Thoracic aorta (tissue), 2 donors: ENCODE measurements around the gene SLC22A7. TPM values are rescaled to one million over a fixed set of nuclear protein-coding genes. Genes with fewer than 3 reads are reported as not detected.

Source experiments
- ATAC-seq: fragments of 150-250 bp; one replicate; pipeline ENCODE4 v1.8.0; 2017; ENCODE audit warnings: low read depth; ENCODE audit not compliant: insufficient number of reproducible peaks, low FRiP score
- DNase-seq: peaks from one replicate; pipeline ENCODE4 v3.0.0-alpha.2; 2020; ENCODE audit warnings: low spot score
- H3K27ac ChIP-seq, 2 donors: fragments of 200-600 bp; sonication (generic); 1 replicate in 1 of 2; 2 replicates in 1 of 2; pipeline ENCODE4 v1.5.1; 2016; ENCODE audit warnings: mild to moderate bottlenecking in 2 of 2, moderate library complexity in 2 of 2
- H3K27me3 ChIP-seq: fragments of 200-600 bp; sonication (generic); replicated peaks from 2 replicates; pipeline ENCODE4 v1.6.0; 2016; ENCODE audit warnings: mild to moderate bottlenecking; ENCODE audit not compliant: insufficient read depth
- H3K36me3 ChIP-seq: fragments of 200-600 bp; sonication (generic); one replicate; pipeline ENCODE4 v1.5.1; 2016
- H3K4me1 ChIP-seq, 2 donors: fragments of 200-600 bp; sonication (generic); 1 replicate in 1 of 2; 2 replicates in 1 of 2; pipeline versions ENCODE4 v1.5.1 to v1.6.0; 2016; ENCODE audit warnings: low read depth in 2 of 2, mild to moderate bottlenecking in 1 of 2; ENCODE audit not compliant: control insufficient read depth in 1 of 2
- H3K4me3 ChIP-seq: fragments of 200-600 bp; sonication (generic); 2 replicates; pipeline ENCODE4 v1.5.1; 2016; ENCODE audit warnings: mild to moderate bottlenecking
- H3K9me3 ChIP-seq: fragments of 200-600 bp; sonication (generic); 2 replicates; pipeline ENCODE4 v1.5.1; 2016
- total RNA-seq, 2 donors: library from RNA; depleted of rRNA; stranded (reverse); fragments of >200 nt; gene quantifications; one replicate each; pipeline versions ENCODE4 v1.1.0 to v1.2.3, GENCODE V29; 2016
- TF ChIP-seq, protein P1 (sequence below): fragments of 200-600 bp; sonication (generic); IDR thresholded peaks from one replicate; pipeline ENCODE4 v1.5.1; 2019; ENCODE audit warnings: antibody characterized with exemption

Gene SLC22A7
- total RNA-seq, 2 donors from 2014 or later, result not detected

DNA sequence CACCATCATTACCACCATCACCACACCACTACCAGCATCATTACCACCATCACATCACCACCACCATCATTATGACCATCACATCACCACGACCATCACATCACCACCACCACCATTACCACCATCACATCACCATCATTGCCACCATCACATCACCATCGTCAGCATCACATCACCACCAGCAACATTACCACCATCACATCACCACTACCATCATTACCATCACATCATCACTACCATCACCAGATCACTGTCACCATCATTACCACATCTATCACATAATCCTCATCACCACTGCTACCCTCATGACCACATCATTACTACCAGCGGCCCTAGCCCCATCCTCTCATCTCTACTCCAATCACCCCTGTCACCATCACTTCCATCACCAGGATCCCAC is 3.5 kb upstream of the SLC22A7 start:
- Histone ChIP-seq H3K9me3 (no peaks in the 10 kb centered on the region), H3K4me3 (no peak overlapping the region), H3K27ac (no peak overlapping the region), H3K36me3 (no peaks in the 10 kb centered on the region), H3K27me3 (no peaks in the 10 kb centered on the region), H3K4me1 (no peaks in the 10 kb centered on the region)
- no peak for ATAC-seq
- DNase-seq, result no peak
- TF ChIP-seq, protein P1, sequence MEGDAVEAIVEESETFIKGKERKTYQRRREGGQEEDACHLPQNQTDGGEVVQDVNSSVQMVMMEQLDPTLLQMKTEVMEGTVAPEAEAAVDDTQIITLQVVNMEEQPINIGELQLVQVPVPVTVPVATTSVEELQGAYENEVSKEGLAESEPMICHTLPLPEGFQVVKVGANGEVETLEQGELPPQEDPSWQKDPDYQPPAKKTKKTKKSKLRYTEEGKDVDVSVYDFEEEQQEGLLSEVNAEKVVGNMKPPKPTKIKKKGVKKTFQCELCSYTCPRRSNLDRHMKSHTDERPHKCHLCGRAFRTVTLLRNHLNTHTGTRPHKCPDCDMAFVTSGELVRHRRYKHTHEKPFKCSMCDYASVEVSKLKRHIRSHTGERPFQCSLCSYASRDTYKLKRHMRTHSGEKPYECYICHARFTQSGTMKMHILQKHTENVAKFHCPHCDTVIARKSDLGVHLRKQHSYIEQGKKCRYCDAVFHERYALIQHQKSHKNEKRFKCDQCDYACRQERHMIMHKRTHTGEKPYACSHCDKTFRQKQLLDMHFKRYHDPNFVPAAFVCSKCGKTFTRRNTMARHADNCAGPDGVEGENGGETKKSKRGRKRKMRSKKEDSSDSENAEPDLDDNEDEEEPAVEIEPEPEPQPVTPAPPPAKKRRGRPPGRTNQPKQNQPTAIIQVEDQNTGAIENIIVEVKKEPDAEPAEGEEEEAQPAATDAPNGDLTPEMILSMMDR, result no peak

DNA sequence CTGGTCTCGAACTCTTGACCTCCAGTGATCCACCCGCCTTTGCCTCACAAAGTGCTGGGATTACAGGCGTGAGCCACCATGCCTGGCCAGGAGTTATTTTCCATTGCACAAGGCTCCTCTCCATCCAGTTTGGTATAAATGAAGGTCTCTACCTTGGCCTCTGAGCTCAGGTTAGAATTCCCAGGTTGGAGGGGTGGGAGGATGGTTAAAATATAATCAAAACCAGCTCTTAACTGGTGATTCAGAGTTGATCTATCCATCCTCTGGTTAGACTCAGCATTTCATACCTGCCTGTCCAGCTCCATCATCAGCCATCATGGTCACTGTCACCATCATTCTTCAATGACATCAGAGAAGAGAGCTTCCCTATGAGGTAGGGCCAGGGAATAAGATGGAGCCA is 2.6 kb upstream of the SLC22A7 start:
- Histone ChIP-seq H3K27ac (no peak overlapping the region), H3K27me3 (no peaks in the 10 kb centered on the region), H3K9me3 (no peaks in the 10 kb centered on the region), H3K36me3 (no peaks in the 10 kb centered on the region), H3K4me1 (no peaks in the 10 kb centered on the region), H3K4me3 (no peak overlapping the region)
- no peak for ATAC-seq
- DNase-seq, result no peak
- TF ChIP-seq, protein P1, result no peak

DNA sequence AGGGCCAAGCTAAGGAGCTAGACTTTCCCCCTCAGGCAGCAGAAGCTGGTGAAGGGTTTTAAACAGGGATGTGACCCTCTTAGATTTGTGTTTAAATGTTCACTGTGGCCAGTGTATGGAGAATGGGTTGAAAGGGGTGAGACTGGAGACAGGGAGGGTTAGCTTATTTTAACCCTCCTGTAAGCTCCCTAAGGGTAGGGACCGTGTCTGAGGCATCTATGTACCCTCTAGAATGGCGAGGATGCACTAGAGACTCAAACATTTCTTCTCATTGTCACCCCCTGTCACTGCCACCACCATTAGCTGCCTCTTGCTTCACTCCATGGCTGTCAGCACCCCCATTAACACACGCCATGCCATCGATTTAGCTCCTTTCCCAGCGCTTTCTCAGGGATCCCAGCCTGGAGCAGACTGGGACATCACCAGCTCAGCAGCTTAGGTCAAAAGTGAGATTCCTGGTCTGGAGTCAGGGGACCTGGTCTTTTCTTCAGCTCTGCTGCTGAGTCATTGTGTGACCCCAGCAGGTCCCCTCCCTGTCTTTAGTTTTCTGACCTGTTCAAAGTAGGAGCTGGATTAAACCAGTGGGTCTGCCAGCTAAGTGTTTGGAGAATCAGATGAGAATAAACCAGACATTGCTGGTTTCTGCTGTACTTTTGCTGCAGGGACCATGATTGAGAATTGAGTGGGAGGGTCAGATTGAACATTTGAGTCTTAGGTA is 1.1 kb upstream of the SLC22A7 start:
- no peak overlapping the region for H3K4me3 ChIP-seq
- H3K27ac ChIP-seq, result no peak overlapping the region
- DNase-seq (no peak), ATAC-seq (no peak)
- H3K36me3 ChIP-seq, result no peaks in the 10 kb centered on the region
- no peaks in the 10 kb centered on the region for H3K4me1 ChIP-seq
- H3K9me3 ChIP-seq, result no peaks in the 10 kb centered on the region
- H3K27me3 ChIP-seq, result no peaks in the 10 kb centered on the region
- TF ChIP-seq, protein P1, result no peak

DNA sequence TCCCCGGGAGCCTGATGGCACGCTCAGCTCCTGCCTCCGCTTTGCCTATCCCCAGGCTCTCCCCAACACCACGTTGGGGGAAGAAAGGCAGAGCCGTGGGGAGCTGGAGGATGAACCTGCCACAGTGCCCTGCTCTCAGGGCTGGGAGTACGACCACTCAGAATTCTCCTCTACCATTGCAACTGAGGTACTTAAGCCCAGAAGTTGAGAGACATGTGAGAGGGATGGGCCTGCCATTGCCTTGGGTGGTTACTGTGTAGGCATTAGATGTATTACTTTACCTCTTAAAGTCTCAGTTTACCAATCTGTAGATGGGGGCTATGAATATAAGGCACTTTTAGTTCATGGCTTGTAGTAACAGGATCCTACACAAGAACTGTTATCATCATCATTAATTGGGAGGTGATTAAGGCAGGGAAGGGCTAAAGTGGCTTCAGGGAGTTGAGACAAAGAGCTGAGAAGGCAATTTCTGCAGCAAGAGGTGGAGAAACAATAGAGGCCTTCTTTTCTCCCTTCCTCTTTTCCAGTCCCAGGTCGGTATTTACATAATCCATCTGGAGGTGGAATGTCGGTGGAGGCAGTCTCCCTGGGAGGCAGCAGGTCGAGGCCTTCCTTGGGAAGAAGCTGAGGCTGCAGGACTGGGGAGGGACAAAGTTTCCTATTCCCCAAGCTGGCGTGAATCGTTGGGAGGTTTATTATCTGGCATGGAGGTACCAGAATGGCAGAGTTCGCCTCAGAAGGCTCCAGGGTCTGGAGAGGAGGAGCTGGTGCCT is 691 bp downstream of the SLC22A7 start:
- no peaks in the 10 kb centered on the region for H3K36me3 ChIP-seq
- no peaks in the 10 kb centered on the region for H3K4me1 ChIP-seq
- no peaks in the 10 kb centered on the region for H3K27me3 ChIP-seq
- no peak overlapping the region for H3K4me3 ChIP-seq
- TF ChIP-seq, protein P1, result no peak
- no peaks in the 10 kb centered on the region for H3K9me3 ChIP-seq
- no peak overlapping the region for H3K27ac ChIP-seq
- DNase-seq (no peak), ATAC-seq (no peak)
